ENCODE results near the gene CDK11B. TPM values are rescaled to one million over a fixed set of nuclear protein-coding genes. Genes with fewer than 3 reads are reported as not detected.
A peak's percentile ranks its signal among the peaks of the same experiment; 100 is the strongest.
"Not testable (repeated sequence)": the region's sequence is repeated elsewhere in the genome, so short reads cannot be mapped to it uniquely, and the experiment has no call there.

The CDK11B gene
- total RNA-seq, result 10 to 100 TPM; 20.4 to 30.9 (median 24.5) TPM
- polyA plus RNA-seq, result 10 to 100 TPM; 34.9 to 39.4 TPM
- long read RNA-seq, donor 1, partial matches to known transcripts, result 20 of 24 reads
- long read RNA-seq, donor 1, other reads (novel, unspliced or antisense), result 4 of 24 reads
- long read RNA-seq, donor 2, partial matches to known transcripts, result 19 of 31 reads
- long read RNA-seq, donor 2, other reads (novel, unspliced or antisense), result 12 of 31 reads
- long read RNA-seq, donor 3, partial matches to known transcripts, result 18 of 23 reads
- long read RNA-seq, donor 3, other reads (novel, unspliced or antisense), result 3 of 23 reads

GRCh38 chr1:1658583-1659549 lies at the start of gene CDK11B:
Gene CDK11B, minus strand, starts transcription at chr1:1659004. Its CDS starts 1,519 bp downstream, at chr1:1657485.
- intact Hi-C loops (cut with DNase I), result loop anchor here in 2 of 10 donors (5.0 to 10.0 kb wide), 2 partner anchors 63 to 84 kb away; partner anchors contain the start of genes CDK11A (in 1 of the 2) and SSU72 (in 1 of the 2)
- Histone ChIP-seq H3K36me3 (peaks cover 4 to 41% (median 33%) of the 10 kb centered on the region in 9 donors), H3K4me1 (peaks cover 0 to 22% (median 1%) of the 10 kb centered on the region in 12 donors), H3K4me3 (peak within 1 kb of the TSS; percentile 50 to 75 (median 68)), H3K27ac (peak within 1 kb of the TSS; percentile 89 to 100 (median 94))
- peak; percentile 95 to 97 (median 95) for DNase-seq
- peak; percentile 79 to 96 (median 92) for ATAC-seq
- H3K27me3 ChIP-seq, H3K9me3 ChIP-seq: not testable (repeated sequence)
- 0% methylated on average over 55 to 71 of the region's 96 CpGs for WGBS, 4 donors
- TF ChIP-seq CTCF (IDR thresholded peaks at IDR 0.05) (peak in 11 of 12 donors; percentile 11 to 42 (median 33)), POLR2A (IDR thresholded peaks at IDR 0.05) (peak in 1 of 2 donors; percentile 47)

GRCh38 chr1:1707897-1708296 lies 49.1 kb upstream of the CDK11B start:
- DNase-seq, result peak in 1 of 5 donors; percentile 36
- H3K4me1 ChIP-seq; H3K27me3 ChIP-seq; H3K4me3 ChIP-seq; H3K27ac ChIP-seq; intact Hi-C loops (cut with DNase I); H3K9me3 ChIP-seq: not testable (repeated sequence)
- whole genome bisulfite sequencing, 4 donors, result 95 to 100% methylated on average over 7 to 16 of the region's 20 CpGs; no CpG with 5 or more reads in 2 of the 4 donors
- ATAC-seq, result peak in 1 of 4 donors; percentile 11
- H3K36me3 ChIP-seq, result peaks cover 0 to 23% (median 13%) of the 10 kb centered on the region in 9 donors

GRCh38 chr1:1707241-1707640 lies 48.4 kb upstream of the CDK11B start:
- 96 to 97% methylated on average over 15 to 17 of the region's 23 CpGs; no CpG with 5 or more reads in 2 of the 4 donors for WGBS, 4 donors

GRCh38 chr1:1705623-1706022 lies 46.8 kb upstream of the CDK11B start:
- H3K27ac ChIP-seq; ATAC-seq; intact Hi-C loops (cut with DNase I); H3K4me3 ChIP-seq; H3K4me1 ChIP-seq; H3K9me3 ChIP-seq; H3K27me3 ChIP-seq: not testable (repeated sequence)
- 95 to 97% methylated on average over 5 to 6 of the region's 10 CpGs; no CpG with 5 or more reads in 2 of the 4 donors for WGBS, 4 donors
- peaks cover 0 to 23% (median 13%) of the 10 kb centered on the region in 9 donors for H3K36me3 ChIP-seq
- DNase-seq, result peak in 1 of 5 donors; percentile 3

More at GRCh38 chr1:1707241-1707640, 48.4 kb upstream of the CDK11B start:
- H3K27ac ChIP-seq; H3K4me3 ChIP-seq; ATAC-seq; H3K4me1 ChIP-seq; H3K9me3 ChIP-seq; intact Hi-C loops (cut with DNase I); H3K27me3 ChIP-seq: not testable (repeated sequence)
- peaks cover 0 to 23% (median 13%) of the 10 kb centered on the region in 9 donors for H3K36me3 ChIP-seq
- DNase-seq, result peak in 2 of 5 donors; percentile 4 to 50

GRCh38 chr1:1704284-1704957 lies 45.6 kb upstream of the CDK11B start:
- H3K4me3 ChIP-seq; ATAC-seq; intact Hi-C loops (cut with DNase I); H3K27me3 ChIP-seq; H3K27ac ChIP-seq; H3K4me1 ChIP-seq; H3K9me3 ChIP-seq: not testable (repeated sequence)
- H3K36me3 ChIP-seq, result peaks cover 0 to 23% (median 13%) of the 10 kb centered on the region in 9 donors
- DNase-seq, result peak in 2 of 5 donors; percentile 13 to 33
- 90 to 93% (median 93%) methylated on average over 2 to 27 of the region's 27 CpGs for WGBS, 4 donors

Measured in heart left ventricle (tissue), 16 donors.